Stimulated activated CD8-positive, alpha-beta memory T cell treated with anti-CD3 and anti-CD28 coated beads, Interleukin-4, amount 100 ng/mL, for 4 hours (primary cell): ENCODE data around the gene CPT1B.
"Not testable (repeated sequence)": the region's sequence is repeated elsewhere in the genome, so short reads cannot be mapped to it uniquely, and the experiment has no call there.

Source experiments
- DNase-seq, 2 donors: peaks; one replicate each; pipeline ENCODE4 v3.0.0-alpha.2; 2020; ENCODE audit warnings: low read depth in 2 of 2, low spot score in 1 of 2

CPT1B gene

GRCh38 chr22:50547263-50547985 is 30.8 kb downstream of the CPT1B start:
- no peak for DNase-seq

- no peak for DNase-seq
Measured at GRCh38 chr22:50546326-50547262, 31.6 kb downstream of the CPT1B start.

- DNase-seq, result no peak
Measured at GRCh38 chr22:50545522-50546325, 32.5 kb downstream of the CPT1B start, which contains the start of gene KLHDC7B. TSS of gene KLHDC7B (plus strand) at chr22:50545899. CDS start at chr22:50546244, 345 bp downstream.

GRCh38 chr22:50544746-50545253 is 33.4 kb downstream of the CPT1B start:
- DNase-seq, result no peak

- DNase-seq, result peak in 1 of 2 donors; percentile 72
Measured at GRCh38 chr22:50544078-50544745, 34.0 kb downstream of the CPT1B start.

- no peak for DNase-seq
Measured at GRCh38 chr22:50542416-50542927, 35.8 kb downstream of the CPT1B start.

- DNase-seq, result not testable (repeated sequence)
Measured at GRCh38 chr22:50541667-50542026, 36.6 kb downstream of the CPT1B start.

- no peak for DNase-seq
Measured at GRCh38 chr22:50540381-50540780, 37.8 kb downstream of the CPT1B start.

GRCh38 chr22:50537765-50538164 is 40.5 kb downstream of the CPT1B start:
- no peak for DNase-seq

- no peak for DNase-seq
Measured at GRCh38 chr22:50536226-50536625, 42.0 kb downstream of the CPT1B start.

- DNase-seq, result no peak
Measured at GRCh38 chr22:50535113-50535512, 43.1 kb downstream of the CPT1B start.

- DNase-seq, result not testable (repeated sequence)
Measured at GRCh38 chr22:50533856-50534711, 44.1 kb downstream of the CPT1B start.

- DNase-seq, result no peak
Measured at GRCh38 chr22:50532824-50533796, 45.1 kb downstream of the CPT1B start.

GRCh38 chr22:50531962-50532674 is 46.1 kb downstream of the CPT1B start:
- no peak for DNase-seq

- peak in 1 of 2 donors; percentile 43 for DNase-seq
Measured at GRCh38 chr22:50531546-50531961, 46.7 kb downstream of the CPT1B start.

- peak in 1 of 2 donors; percentile 73 for DNase-seq
Measured at GRCh38 chr22:50530877-50531545, 47.2 kb downstream of the CPT1B start.

GRCh38 chr22:50530580-50530876 is 47.7 kb downstream of the CPT1B start:
- no peak for DNase-seq
